ENCODE results near the gene ZBTB34.

GRCh38 chr9:126839301-126839700, 21.1 kb upstream of the ZBTB34 start:
- TF ChIP-seq ZIC2 (tag by site-specific recombination; IDR thresholded peaks at IDR 0.05) (no peak), YY1 (tag by site-specific recombination; IDR thresholded peaks at IDR 0.05) (no peak), REPIN1 (tag by site-specific recombination; IDR thresholded peaks at IDR 0.05; ENCODE audit: low read depth) (no peak), CTCF (tag by site-specific recombination; IDR thresholded peaks at IDR 0.05) (no peak), ATF2 (tag by site-specific recombination; IDR thresholded peaks at IDR 0.05; ENCODE audit: low read depth) (no peak), ZBTB8A (tag by site-specific recombination; IDR thresholded peaks at IDR 0.05) (no peak), KLF9 (tag by site-specific recombination; IDR thresholded peaks at IDR 0.05; ENCODE audit: low read depth) (no peak), ZNF114 (tag by site-specific recombination; IDR thresholded peaks at IDR 0.05) (no peak), ZNF629 (tag by site-specific recombination; IDR thresholded peaks at IDR 0.05) (no peak), TCF7L2 (IDR thresholded peaks at IDR 0.05; ENCODE audit: borderline replicate concordance, low read depth, low read length) (no peak), ZNF140 (tag by site-specific recombination; IDR thresholded peaks at IDR 0.05) (no peak), ZNF561 (tag by site-specific recombination; IDR thresholded peaks at IDR 0.05; ENCODE audit: borderline replicate concordance) (no peak)

All from HEK293 (cell line).